Dedifferentiated amniotic fluid mesenchymal stem cell (primary cell): ENCODE results near the gene PRICKLE3.

ENCODE experiments used
- DNase-seq: peaks from one replicate; pipeline ENCODE4 v3.0.0-alpha.2; 2016; ENCODE audit errors: extremely low spot score

The PRICKLE3 gene, protein sequence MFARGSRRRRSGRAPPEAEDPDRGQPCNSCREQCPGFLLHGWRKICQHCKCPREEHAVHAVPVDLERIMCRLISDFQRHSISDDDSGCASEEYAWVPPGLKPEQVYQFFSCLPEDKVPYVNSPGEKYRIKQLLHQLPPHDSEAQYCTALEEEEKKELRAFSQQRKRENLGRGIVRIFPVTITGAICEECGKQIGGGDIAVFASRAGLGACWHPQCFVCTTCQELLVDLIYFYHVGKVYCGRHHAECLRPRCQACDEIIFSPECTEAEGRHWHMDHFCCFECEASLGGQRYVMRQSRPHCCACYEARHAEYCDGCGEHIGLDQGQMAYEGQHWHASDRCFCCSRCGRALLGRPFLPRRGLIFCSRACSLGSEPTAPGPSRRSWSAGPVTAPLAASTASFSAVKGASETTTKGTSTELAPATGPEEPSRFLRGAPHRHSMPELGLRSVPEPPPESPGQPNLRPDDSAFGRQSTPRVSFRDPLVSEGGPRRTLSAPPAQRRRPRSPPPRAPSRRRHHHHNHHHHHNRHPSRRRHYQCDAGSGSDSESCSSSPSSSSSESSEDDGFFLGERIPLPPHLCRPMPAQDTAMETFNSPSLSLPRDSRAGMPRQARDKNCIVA

DNA sequence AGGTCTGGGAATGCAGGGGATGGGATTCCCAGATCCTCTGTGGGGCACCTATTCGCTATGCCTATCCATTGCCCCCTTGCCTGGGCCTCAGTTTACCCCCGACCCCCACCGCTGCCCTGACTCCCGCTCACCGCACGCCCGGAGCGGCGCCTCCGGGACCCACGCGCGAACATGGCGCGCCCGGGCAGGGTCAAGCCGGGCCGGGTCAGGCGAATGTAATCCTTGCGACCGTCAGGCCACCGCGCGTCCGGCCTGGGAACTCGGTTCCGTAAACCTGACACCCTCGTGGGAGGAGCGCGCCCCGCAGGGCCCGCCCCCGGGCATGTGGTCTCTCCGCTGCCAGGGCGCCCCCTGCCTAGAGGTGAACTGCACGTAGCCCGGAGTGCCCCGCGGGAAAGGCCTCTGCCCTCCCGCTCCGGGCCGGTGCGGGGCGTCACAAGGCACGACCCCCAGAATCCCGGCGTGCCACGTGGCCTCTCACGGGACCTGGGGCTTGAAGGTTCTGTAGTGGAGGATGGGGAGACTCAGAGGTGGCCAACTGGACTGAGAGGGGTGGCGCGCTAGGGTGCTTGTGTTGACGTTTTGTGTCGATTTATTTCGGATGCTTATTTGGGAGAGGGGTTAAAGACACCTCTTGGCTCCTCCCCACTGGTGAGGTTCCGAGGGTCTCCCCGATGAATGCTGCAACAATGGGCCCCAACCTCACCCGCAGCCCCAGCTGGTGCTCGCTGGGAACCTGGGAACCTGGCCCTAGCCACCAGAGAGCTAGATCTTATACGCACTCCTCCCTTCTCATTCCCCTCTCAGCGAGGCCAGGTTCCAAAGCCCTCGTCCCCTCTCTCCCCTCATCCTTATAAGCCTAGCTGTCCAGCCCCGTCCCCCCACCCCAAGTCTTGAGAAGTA lies at the start of gene PRICKLE3:
Gene PRICKLE3 (minus strand): TSS at position 249 of the 903 bp plus-strand sequence. CDS start 76 bp downstream, at position 173.
- DNase-seq: no peak

DNA sequence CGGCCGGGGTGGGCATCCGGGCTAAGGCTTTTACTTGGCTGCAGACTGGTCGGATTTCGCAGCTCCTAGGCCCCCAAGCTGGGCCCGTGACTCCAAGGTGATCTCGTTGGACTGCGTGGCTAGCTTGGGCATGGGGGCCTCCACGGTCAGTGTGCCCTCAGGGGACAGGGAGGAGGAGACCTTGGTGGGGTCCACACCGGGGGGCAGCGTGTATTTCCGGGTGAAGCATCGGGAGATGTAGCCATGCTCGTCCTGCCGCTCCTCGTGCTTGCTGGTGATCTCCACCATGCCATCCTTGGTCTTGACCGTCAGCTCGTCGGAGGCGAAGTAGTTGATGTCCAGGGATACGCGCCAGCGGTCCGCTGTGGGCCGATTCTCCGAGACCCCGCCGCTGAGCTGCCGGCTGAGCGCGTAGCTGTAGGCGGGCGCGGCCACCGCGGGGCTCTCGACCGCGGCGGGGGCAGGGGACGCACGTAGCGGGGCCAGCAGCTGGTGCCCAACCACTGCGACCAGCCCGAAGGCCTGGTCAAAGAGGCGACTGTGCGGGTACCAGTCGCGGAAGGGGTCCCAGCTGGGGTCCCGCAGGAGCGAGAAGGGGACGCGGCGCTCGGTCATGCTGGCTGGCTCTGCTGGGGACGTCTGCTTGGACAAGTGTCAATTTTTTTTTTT lies 47.8 kb upstream of the PRICKLE3 start:
- DNase-seq: no peak

DNA sequence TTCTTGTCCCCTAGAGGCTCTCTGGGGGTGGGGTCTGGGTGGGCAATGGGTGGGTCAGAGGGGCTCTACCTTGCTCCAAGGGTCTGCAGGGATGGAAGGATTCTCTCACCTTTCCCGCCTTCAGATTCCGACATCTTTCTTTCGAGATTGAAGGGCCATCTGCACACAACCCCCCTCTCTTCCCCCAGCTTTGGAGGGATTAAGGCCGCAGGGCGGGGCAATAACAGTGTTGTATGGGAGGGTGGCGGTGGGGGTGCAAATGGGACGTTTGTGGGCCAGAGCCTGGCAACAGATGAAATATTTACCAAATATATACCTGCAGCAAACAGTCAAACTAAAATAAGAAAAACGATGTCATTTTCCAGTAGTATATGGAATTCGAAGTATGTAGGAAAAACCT lies 47.0 kb upstream of the PRICKLE3 start, which contains the start of gene CACNA1F:
Gene CACNA1F (minus strand): TSS at position 165 of the 400 bp plus-strand sequence. CDS start 31 bp downstream, at position 134.
- DNase-seq: no peak

DNA sequence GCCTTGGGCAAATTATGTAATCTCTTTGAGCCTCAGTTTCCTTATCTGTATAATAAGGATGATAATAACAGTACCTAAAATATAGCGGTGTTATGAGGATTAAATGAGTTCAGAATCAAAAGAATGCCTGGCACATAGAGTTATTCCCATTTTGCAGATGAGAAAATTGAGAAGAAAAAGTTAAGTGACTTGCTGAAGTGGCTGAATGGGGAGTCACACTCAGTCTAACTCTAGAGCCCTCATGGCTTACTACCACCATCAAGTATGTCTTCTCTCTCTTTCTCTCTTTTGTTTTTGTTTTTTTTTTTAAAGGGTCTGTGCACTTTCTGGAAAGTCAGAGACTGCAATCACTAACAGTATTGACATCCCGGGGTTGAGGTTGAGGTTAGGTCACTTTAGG lies 46.4 kb upstream of the PRICKLE3 start:
- no peak for DNase-seq

DNA sequence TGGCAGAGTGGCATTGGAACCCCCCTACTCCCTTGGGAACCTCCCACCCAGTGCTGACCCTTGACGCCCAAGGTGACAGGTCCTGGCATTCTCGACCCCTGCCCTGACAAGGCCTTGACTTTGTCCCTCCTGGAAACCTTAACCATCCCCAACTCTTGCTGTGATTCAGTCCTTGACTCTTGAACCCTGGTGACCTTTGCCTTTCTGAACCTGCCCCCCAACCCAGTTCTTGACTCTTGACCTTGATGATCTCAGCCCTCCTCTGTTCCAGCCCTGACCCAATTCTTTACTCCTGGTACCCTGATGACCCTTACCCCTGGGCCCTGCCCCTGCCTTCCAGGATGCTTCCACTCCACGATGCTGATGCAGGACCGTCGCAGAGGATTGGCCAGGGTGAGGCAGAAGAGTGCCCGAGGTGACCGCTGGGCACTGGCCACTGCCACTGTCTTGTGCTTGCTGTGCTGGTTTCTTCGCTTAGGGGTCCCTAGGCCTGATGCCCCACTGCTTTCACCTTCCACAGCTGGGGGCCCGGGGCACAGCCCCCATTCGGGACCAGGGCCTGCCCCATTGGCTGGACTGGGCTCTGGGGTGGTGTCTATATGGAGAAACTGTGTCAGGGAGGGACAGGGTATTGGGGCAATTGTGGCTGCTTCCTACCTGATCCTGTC lies 45.3 kb upstream of the PRICKLE3 start:
- no peak for DNase-seq

DNA sequence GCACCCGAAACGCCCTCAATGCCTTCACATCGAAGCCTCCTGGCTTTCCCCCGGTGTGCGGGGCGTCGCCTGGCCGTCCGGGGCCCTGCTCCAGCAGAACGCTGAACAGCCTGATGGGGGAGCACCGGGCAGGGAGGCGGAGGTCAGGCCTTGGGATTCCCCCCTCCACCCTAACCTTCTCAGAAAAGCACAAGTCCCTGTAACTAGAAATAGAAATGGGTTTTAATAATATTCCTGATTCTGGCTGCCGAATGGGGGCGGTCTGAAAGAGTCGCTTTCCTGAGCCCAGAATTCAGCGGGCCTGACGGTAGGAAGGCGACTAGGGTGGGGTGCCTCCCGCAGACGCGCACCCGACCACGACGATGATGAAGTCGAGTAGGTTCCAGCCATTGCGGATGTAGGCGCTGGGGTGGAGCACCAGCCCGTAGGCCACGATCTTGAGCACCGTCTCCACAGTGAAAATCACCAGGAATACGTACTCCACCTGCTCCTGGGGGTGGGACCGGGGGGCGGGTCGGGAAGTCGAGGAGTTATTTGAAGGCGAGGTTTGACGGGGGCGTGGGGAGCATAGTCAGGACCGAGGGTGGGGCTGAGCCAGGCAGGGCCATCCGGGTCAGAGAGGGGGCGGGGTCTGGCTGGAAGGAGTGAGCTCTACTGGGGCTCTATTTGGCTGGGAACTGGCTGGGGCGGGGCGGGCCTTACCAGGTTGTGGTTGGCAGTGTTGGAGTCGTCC lies 44.5 kb upstream of the PRICKLE3 start:
- DNase-seq: no peak

DNA sequence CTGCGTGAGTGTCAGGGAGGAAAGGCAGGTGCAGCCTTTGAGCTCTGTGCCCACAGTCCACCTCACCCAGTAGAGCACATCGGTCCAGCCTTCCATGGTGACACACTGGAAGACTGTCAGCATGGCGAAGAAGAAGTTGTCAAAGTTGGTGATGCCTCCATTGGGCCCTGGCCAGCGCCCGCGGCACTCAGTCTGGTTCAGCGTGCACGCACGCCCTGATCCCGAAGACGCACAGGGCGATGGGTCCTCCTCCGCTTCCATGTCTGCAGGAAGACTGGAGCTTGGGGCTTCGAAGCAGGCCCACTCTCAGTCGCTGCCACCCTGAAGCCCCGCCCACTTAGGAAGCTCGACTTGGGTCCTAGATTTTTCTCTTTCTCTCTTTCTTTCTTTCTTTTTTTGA lies 42.0 kb upstream of the PRICKLE3 start:
- DNase-seq: no peak

DNA sequence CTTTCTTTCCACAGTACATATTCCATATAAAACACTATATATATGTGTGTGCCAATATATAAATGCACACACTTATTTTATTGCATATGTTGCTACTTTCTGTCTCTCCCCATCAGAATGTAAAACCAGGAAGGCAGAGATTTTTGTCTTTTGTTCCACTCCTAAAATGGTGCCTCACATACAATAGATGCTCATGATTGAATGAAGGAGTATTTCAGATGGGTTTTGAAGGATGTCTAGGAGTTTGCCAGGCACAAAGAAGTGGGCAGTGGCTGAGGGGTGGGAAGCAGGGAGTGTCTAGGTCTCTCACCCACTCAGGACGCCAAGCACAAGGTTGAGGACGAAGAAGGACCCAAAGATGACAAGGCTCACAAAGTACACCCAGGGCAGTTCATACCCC lies 41.6 kb upstream of the PRICKLE3 start:
- DNase-seq: no peak

DNA sequence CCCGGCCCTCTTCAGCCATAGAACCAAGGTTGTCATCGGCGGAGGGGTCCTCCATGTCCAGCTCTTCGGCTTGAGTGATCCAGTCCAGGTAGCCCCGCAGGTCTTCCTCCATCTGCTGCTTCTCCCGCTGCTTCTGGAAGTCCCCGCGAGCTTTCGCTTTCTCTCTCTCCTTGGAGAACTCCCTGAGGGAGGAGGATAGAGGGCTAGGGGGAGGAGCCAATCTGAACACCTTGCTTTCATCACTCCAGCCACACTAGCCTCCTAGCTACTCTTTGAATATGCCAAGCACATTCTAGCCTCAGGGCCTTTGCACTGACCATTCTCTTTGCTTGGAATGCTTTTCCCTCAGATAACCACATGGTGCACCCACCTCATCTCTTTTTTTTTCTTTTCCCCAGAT lies 40.8 kb upstream of the PRICKLE3 start:
- no peak for DNase-seq

DNA sequence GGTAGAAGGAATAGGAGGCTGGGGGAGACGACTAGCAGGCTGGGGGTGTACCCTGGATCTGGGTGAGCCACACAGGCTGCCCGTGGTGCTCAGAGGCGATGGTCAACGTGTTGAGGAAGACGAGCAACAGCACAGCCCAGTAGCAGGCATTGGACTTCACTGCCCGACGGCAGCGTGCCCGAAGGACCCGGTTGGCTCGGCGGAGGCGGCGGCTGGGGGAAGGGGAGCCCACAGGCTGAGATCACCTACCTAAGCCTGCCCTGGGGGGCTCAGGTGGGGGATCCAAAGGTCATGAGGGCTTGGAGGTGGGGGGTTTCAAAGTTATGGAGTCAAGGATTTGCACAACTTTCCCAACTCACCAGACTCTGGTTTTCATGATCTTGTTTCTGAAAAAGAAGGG lies 39.7 kb upstream of the PRICKLE3 start:
- DNase-seq: no peak

DNA sequence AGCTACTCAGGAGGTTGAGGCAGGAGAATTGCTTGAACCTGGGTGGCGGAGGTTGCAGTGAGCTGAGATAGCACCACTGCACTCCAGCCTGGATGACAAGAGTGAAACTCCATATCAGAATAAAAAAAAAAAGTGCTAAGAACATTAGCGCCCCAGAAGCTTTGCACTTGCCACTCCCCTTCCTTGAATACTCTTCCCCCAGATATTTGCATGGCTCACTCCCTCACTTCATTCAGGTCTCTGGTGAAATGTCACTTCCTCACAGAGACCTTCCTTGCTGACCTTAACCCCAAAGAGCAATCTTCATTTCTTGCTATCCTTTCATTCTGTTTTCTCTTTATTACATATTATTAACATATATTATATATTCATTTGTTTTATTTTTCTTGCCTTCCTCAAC lies 35.7 kb upstream of the PRICKLE3 start:
- no peak for DNase-seq

DNA sequence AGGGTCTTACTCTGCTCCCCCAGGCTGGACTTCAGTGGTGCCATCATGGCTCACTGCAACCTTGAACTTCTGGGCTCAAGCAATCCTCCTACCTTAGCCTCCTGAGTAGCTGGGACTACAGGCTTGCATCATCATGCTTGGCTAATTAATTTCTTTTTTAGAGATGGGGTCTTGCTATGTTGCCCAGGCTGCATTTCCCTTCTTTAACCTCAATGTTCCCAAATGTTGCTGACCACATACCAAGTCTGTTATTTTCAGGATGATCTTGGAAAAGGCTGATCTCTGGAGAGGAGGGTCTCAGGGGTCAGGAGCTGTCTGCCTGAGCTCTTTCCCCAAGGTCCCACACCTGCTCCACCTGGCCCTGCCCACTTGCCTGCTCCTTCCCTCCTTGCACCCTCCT lies 33.9 kb upstream of the PRICKLE3 start:
- DNase-seq: no peak

DNA sequence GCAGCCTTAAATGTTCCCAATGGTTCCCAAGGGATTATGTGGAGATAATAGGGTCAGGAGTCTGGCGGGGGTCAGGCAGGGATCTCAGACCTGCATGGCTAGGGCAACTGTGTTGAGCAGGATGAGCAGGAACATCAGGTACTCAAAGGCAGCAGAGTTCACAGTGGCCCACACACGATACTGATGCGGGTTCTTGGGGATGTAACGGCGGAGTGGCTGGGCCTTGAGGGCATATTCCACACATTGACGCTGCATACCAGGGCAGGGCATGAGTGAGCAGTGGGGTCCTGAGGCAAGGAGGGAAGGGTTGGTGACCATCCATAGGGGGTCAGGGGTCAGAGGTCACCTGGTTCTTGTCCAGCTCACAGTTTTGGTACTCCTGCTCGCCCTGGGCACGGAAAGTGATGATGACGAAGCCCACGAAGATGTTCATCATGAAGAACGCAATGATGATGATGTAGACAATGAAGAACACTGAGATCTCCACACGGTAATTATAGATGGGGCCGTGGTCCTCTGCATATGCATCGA lies 28.9 kb upstream of the PRICKLE3 start:
- no peak for DNase-seq

DNA sequence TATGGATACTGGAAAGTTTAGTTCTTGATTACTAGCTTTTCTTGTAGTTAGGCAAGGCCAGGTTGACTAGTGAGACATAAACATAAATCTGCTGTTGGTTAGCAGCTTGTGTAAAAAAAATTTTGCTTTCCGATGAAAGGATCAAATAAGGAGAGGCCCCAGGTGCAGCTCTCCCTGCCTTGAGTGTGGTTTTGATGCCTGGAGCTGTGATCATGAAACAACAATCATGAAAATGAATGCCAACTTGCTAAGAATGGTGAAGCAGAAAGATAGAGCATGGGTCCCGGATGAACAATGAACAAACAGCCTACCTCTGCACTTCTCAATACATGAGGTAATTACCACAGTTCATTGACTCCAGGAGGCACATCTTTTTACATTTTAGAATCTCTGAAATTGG lies 28.2 kb upstream of the PRICKLE3 start:
- DNase-seq: no peak

DNA sequence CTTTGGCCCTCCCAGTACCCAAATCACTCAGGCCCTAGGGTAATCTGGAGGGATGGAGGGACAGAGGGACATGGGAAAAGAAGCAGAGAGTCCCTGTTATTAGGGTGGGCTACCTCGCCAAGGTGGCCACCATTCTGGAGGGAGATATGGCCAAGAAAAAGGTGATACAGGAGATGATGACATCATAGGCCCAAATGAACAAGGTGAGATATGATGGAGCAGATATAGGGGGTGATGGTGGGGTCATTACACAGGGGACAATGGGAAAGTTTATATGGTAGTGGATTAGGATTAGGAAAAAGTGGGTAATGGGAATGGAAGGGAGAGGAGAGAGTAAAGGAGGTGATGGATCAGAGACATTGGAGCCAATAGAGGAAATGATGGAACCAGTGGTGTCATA lies 26.7 kb upstream of the PRICKLE3 start:
- DNase-seq: no peak

DNA sequence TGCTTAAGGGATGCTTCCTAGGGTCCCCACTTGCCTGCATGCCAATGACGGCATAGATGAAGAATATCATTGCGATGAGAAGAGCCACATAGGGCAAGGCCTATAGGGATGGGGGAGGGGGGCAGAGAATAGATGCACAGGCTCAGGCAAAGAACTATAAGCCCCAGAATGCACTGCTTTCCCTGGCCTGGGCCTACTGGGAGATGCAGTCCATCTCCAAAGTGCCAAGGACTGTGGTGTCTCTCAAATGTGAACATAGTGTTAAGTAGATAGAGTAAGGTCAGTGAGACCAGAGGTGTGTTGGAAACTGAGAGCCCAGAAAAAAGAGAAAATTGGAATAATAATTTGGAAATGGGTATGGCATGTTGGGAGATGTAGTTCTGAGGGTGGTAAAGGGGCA lies 26.0 kb upstream of the PRICKLE3 start:
- no peak for DNase-seq

DNA sequence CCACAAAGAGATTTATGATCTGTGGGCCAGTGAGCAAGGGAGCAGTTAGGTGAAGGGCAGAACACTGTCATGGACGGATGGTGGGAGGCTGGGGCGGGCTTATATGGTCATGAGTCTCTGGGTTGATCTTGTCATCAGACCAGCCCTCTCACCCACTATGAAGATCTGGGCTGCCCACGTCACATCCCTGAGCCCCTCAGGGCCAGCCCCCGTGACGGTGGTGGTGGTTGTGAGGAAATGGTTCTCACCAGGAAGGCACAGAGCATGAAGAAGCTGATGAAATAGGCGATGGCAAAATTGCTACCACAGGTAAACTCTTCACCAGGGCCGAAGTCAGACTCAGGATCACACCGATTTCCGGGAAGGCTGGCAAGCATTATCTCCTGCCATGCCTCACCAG lies 24.9 kb upstream of the PRICKLE3 start:
- DNase-seq: no peak

DNA sequence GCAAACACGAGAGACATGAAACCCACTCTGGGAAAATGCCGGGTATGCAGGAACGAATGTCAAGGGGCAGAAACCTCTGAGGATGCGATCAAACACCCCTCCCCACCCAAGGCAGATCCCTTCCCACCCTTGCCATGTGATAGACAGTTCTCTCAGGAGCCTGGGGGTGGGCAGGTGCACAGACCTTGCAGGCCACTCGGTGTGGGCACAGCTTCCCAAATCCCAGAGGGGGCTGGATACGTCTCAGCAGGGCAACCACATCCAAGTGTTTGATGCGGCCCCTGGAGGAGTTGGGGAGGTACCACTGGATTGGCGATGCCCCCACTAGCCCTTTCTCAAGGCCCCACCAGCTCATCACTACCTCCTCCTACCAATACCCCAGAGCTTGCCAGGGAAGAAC lies 24.2 kb upstream of the PRICKLE3 start:
- no peak for DNase-seq

DNA sequence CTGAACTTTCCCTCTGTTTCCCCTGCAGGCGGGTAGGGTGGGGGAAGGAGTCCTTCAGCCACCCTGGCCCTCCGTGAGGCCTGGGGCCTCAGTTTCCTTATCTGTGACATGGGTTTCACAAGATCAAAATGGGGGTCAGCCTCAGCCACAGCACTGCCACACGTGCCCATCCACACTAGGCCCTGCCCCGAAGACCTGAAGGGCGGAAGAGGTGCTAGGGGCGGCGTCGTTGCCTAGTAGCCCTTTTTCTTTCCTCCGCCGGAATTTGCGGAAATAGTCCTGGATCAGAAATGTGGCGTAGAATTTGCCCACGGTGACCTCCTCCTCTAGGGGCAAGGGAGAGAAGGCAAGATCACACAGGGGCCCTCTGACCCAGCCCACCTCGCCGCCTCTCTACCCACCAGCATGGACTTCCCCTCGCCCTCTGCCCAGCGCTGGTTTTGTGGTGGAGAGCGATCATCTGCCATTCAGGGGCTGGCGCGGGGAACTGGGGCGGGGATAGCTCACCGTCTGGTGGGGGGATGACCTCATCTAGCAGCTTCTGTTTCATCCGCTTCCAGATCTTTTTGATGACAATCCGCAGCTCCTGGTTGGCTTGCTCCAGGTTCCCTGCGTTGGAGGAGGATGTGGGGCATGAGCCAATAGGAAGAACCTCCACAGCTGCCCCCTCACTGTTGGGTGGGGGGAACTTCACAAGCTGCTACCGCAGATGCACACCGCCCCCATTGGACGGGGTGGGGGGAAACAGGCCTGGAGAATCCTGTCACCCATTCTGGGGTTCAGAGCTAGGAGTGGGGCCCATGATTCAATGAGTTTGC lies 23.5 kb upstream of the PRICKLE3 start:
- DNase-seq: no peak
